ENCODE measurements around the gene SLC4A3. TPM values are rescaled to one million over a fixed set of nuclear protein-coding genes. Genes with fewer than 3 reads are reported as not detected.

The SLC4A3 gene, protein sequence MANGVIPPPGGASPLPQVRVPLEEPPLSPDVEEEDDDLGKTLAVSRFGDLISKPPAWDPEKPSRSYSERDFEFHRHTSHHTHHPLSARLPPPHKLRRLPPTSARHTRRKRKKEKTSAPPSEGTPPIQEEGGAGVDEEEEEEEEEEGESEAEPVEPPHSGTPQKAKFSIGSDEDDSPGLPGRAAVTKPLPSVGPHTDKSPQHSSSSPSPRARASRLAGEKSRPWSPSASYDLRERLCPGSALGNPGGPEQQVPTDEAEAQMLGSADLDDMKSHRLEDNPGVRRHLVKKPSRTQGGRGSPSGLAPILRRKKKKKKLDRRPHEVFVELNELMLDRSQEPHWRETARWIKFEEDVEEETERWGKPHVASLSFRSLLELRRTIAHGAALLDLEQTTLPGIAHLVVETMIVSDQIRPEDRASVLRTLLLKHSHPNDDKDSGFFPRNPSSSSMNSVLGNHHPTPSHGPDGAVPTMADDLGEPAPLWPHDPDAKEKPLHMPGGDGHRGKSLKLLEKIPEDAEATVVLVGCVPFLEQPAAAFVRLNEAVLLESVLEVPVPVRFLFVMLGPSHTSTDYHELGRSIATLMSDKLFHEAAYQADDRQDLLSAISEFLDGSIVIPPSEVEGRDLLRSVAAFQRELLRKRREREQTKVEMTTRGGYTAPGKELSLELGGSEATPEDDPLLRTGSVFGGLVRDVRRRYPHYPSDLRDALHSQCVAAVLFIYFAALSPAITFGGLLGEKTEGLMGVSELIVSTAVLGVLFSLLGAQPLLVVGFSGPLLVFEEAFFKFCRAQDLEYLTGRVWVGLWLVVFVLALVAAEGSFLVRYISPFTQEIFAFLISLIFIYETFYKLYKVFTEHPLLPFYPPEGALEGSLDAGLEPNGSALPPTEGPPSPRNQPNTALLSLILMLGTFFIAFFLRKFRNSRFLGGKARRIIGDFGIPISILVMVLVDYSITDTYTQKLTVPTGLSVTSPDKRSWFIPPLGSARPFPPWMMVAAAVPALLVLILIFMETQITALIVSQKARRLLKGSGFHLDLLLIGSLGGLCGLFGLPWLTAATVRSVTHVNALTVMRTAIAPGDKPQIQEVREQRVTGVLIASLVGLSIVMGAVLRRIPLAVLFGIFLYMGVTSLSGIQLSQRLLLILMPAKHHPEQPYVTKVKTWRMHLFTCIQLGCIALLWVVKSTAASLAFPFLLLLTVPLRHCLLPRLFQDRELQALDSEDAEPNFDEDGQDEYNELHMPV
- polyA plus RNA-seq (2013): 0.11 TPM

DNA sequence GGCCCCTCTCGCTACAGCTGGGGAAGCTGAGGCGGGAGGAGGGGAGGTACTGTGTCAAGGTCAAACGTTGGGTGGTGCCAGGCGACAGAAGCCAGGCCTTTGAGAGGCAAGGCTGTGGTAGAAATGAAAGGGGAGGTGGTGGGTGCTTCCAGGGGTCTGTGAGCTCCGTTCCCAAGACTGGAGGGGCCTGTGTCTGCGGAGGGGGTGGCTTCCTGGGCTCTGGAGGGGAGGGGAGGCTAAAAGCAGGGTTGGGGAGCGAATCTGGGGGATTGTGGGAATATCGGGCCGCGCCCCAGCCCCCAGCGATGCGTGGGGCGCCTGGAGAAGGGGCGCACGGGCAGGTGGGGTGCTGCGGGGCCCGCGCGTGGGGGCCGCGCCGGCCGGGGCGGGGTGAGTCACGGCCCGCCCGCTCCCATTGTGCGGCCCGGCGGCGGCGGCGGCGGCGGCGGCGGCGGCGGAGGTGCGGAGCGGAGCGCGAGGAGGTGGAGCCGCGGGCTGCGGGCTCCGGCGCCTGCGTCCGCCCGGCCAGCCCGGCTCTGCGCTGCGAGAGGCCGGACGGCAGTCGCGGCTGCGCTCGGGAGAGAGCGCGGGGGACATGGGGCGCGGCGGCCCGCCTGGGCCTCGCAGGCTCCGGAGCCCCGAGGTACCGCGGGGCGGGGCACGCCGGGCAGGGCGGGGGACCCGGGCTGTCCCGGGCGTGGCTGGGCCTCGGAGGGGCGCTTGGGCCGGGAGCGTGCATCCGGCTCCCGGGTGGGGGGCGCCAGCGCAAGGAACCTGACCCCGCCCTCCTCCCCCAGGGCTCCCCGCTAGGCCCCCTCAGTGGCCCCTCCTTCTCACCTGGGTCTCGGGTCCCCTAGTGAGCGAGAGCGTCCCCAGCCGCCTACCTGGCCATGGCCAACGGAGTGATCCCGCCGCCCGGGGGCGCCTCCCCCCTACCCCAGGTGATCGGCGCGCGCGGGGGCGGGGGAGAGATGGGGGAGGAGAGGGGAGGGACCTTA is at the start of gene SLC4A3:
SLC4A3 (plus strand) TSS at position 528 of the 998 bp plus-strand sequence; CDS start at position 891, 363 bp downstream.
- 6% methylated on average over 61 of the region's 103 CpGs for WGBS (ENCODE audit: insufficient coverage)
- no peaks in the 10 kb centered on the region for H3K36me3 ChIP-seq (ENCODE audit: control insufficient read depth in 4 of 4, insufficient read depth in 4 of 4, low read length in 3 of 4)
- DNase-seq: peak in 2 of 3 donors; percentile 26 to 38
- peaks cover 0 to 31% (median 17%) of the 10 kb centered on the region in 5 experiments for H3K27me3 ChIP-seq (replicated peaks in 2 of 5; ENCODE audit: control insufficient read depth in 4 of 5, insufficient read depth in 5 of 5, low read length in 4 of 5)
- H3K4me1 ChIP-seq (ENCODE audit: control extremely low read depth in 1 of 4, control insufficient read depth in 4 of 4, insufficient read depth in 4 of 4, low read length in 3 of 4): peaks cover 0 to 23% (median 19%) of the 10 kb centered on the region in 4 experiments
- no peak within 1 kb of the TSS for H3K27ac ChIP-seq (ENCODE audit: insufficient read depth in 1 of 2, low read depth in 1 of 2, low read length in 2 of 2, poor library complexity in 1 of 2, severe bottlenecking in 2 of 2)
- POLR2A ChIA-PET: no interaction called here
- no peaks in the 10 kb centered on the region for H3K9me3 ChIP-seq (ENCODE audit: control extremely low read depth in 1 of 5, control insufficient read depth in 4 of 5, insufficient read depth in 2 of 5, low read depth in 1 of 5, low read length in 4 of 5)
- CTCF ChIA-PET: interaction anchor here (1.6 to 8.0 kb wide), 4 partner anchors 7 to 87 kb away, joined by 3 to 45 read pairs (median 4); no protein-coding TSS in a partner anchor
- H3K4me3 ChIP-seq (ENCODE audit: control insufficient read depth in 1 of 7, extremely low read depth in 1 of 7, insufficient read depth in 4 of 7, low read depth in 2 of 7, low read length in 6 of 7): peak within 1 kb of the TSS in 6 of 7 experiments; percentile 15 to 66 (median 52)

DNA sequence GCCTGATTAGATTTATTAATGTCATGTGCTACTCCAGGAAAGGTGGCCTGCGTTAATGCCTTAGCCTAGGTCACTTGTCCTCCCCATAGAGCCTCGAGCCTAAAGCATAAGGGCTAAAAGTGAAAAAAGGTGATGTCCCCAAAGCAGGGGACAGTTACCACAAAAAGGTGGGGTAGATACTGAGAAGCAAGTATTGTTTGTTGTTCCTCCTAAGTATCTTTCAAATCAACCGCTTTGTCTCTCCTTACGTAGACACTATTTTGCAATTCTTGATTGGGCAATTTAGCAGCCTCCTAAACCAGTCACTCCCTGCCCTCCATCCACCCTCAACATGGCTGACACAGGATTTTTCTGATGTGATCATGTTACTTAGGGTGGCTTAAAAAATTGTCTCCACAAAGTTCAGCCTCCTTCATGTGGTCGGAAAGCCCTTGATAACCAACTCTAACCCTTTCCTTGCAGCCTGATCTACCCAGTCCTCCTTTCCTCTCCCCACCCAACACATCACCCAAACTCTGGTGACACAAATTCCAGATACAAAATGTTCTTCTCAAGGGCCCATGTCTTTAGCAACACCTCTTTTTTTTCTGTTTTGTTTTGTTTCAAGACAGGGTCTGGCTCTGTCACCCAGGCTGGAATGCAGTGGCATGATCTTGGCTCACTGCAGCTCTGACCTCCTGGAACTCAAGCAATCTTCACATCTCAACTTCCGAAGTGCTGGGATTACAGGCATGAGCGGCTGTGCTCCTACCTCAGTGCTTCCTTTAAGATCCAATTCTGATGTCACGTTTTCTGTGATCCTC is 48.4 kb upstream of the SLC4A3 start:
- peaks cover 0 to 4% (median 0%) of the 10 kb centered on the region in 5 experiments for H3K27me3 ChIP-seq (replicated peaks in 2 of 5; ENCODE audit: control insufficient read depth in 4 of 5, insufficient read depth in 5 of 5, low read length in 4 of 5)
- no peaks in the 10 kb centered on the region for H3K36me3 ChIP-seq (ENCODE audit: control insufficient read depth in 4 of 4, insufficient read depth in 4 of 4, low read length in 3 of 4)
- no peak overlapping the region for H3K27ac ChIP-seq (ENCODE audit: insufficient read depth in 1 of 2, low read depth in 1 of 2, low read length in 2 of 2, poor library complexity in 1 of 2, severe bottlenecking in 2 of 2)
- peaks cover 0 to 3% (median 0%) of the 10 kb centered on the region in 4 experiments for H3K4me1 ChIP-seq (ENCODE audit: control extremely low read depth in 1 of 4, control insufficient read depth in 4 of 4, insufficient read depth in 4 of 4, low read length in 3 of 4)
- no peaks in the 10 kb centered on the region for H3K9me3 ChIP-seq (ENCODE audit: control extremely low read depth in 1 of 5, control insufficient read depth in 4 of 5, insufficient read depth in 2 of 5, low read depth in 1 of 5, low read length in 4 of 5)
- POLR2A ChIA-PET: interaction anchor here (0.6 kb wide), 1 partner anchor 15 kb away, joined by 3 read pairs; no protein-coding TSS in a partner anchor
- 95% methylated on average over 6 of the region's 8 CpGs for WGBS (ENCODE audit: insufficient coverage)
- H3K4me3 ChIP-seq (ENCODE audit: control insufficient read depth in 1 of 7, extremely low read depth in 1 of 7, insufficient read depth in 4 of 7, low read depth in 2 of 7, low read length in 6 of 7): no peak overlapping the region
- DNase-seq: peak in 1 of 3 donors; percentile 17
- CTCF ChIA-PET: interaction anchor here (1.9 kb wide), 1 partner anchor 19 kb away, joined by 8 read pairs; no protein-coding TSS in a partner anchor

DNA sequence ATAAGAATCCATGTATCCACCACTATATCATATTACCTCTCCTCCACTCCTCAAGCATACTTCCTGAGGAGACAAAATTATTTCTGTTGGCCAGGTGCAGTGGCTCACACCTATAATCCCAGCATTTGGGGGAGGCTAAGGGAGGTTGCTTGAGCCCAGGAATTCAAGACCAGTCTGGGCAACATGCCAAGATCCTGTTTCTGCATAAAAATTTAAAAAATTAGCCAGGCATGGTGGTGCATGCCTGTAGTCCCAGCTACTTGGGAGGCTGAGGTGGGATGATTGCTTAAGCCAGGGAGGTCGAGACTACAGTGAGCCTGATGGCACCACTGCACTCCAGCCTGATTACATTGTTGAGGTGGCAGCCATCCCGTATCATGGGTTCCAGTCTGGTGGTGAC is 46.1 kb upstream of the SLC4A3 start:
- H3K4me1 ChIP-seq (ENCODE audit: control extremely low read depth in 1 of 4, control insufficient read depth in 4 of 4, insufficient read depth in 4 of 4, low read length in 3 of 4): peaks cover 0 to 6% (median 0%) of the 10 kb centered on the region in 4 experiments
- H3K36me3 ChIP-seq (ENCODE audit: control insufficient read depth in 4 of 4, insufficient read depth in 4 of 4, low read length in 3 of 4): no peaks in the 10 kb centered on the region
- peaks cover 0 to 4% (median 0%) of the 10 kb centered on the region in 5 experiments for H3K27me3 ChIP-seq (replicated peaks in 2 of 5; ENCODE audit: control insufficient read depth in 4 of 5, insufficient read depth in 5 of 5, low read length in 4 of 5)
- no peak for DNase-seq
- WGBS (ENCODE audit: insufficient coverage): 94% methylated on average over 2 of the region's 2 CpGs
- no peak overlapping the region for H3K4me3 ChIP-seq (ENCODE audit: control insufficient read depth in 1 of 7, extremely low read depth in 1 of 7, insufficient read depth in 4 of 7, low read depth in 2 of 7, low read length in 6 of 7)
- ChIA-PET CTCF (interaction anchor here (1.2 kb wide), 1 partner anchor 22 kb away, joined by 4 read pairs; no protein-coding TSS in a partner anchor), POLR2A (no interaction called here)
- H3K27ac ChIP-seq (ENCODE audit: insufficient read depth in 1 of 2, low read depth in 1 of 2, low read length in 2 of 2, poor library complexity in 1 of 2, severe bottlenecking in 2 of 2): no peak overlapping the region
- no peaks in the 10 kb centered on the region for H3K9me3 ChIP-seq (ENCODE audit: control extremely low read depth in 1 of 5, control insufficient read depth in 4 of 5, insufficient read depth in 2 of 5, low read depth in 1 of 5, low read length in 4 of 5)

DNA sequence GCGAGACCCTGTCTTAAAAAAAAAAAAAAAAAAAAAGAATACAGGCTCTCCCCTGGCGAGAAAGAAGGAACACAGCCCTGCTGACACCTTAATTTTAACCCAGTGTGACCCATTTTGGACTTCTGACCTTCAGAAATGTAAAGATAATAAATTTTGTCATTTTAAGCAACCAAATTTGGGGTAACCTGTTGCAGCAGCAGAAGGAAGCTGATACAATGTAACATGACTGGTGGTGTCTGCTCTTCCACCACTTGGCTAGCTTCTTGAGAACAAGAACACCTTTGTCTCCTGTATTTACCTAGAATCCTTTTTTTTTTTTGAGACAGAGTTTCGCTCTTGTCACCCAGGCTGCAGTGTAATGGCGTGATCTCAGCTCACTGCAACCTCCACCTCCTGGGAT is 36.3 kb upstream of the SLC4A3 start:
- Histone ChIP-seq H3K27me3 (replicated peaks in 2 of 5; ENCODE audit: control insufficient read depth in 4 of 5, insufficient read depth in 5 of 5, low read length in 4 of 5) (no peaks in the 10 kb centered on the region), H3K4me3 (ENCODE audit: control insufficient read depth in 1 of 7, extremely low read depth in 1 of 7, insufficient read depth in 4 of 7, low read depth in 2 of 7, low read length in 6 of 7) (no peak overlapping the region), H3K36me3 (ENCODE audit: control insufficient read depth in 4 of 4, insufficient read depth in 4 of 4, low read length in 3 of 4) (no peaks in the 10 kb centered on the region), H3K27ac (ENCODE audit: insufficient read depth in 1 of 2, low read depth in 1 of 2, low read length in 2 of 2, poor library complexity in 1 of 2, severe bottlenecking in 2 of 2) (no peak overlapping the region), H3K4me1 (ENCODE audit: control extremely low read depth in 1 of 4, control insufficient read depth in 4 of 4, insufficient read depth in 4 of 4, low read length in 3 of 4) (peaks cover 0 to 10% (median 8%) of the 10 kb centered on the region in 4 experiments), H3K9me3 (ENCODE audit: control extremely low read depth in 1 of 5, control insufficient read depth in 4 of 5, insufficient read depth in 2 of 5, low read depth in 1 of 5, low read length in 4 of 5) (no peaks in the 10 kb centered on the region)
- WGBS (ENCODE audit: insufficient coverage): no CpG with 5 or more reads among the region's 4 CpGs
- ChIA-PET CTCF (interaction anchor here (1.1 to 3.3 kb wide), 3 partner anchors 11 to 50 kb away, joined by 3 to 14 read pairs (median 3); no protein-coding TSS in a partner anchor), POLR2A (no interaction called here)
- DNase-seq: no peak

DNA sequence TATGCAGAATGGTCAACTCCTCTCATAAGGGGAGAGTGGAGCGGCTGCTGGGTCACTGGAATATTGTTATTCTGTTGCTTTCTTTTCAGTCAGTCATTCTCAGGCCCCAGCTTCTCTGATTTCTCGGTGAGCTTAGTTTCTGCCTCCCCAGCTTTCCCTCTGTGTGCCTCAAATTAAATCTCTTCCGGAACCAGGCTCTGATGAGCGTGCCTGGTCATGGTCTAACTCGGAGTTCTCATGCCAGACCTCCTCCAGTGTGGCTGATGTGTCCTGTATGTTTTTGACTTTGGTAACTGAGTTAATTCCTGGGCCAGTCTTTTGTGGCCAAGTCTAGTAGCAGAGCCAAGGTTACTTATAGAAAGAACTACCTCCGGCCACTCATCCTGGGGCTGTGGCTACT is 34.7 kb upstream of the SLC4A3 start:
- Histone ChIP-seq H3K27me3 (replicated peaks in 2 of 5; ENCODE audit: control insufficient read depth in 4 of 5, insufficient read depth in 5 of 5, low read length in 4 of 5) (no peaks in the 10 kb centered on the region), H3K4me1 (ENCODE audit: control extremely low read depth in 1 of 4, control insufficient read depth in 4 of 4, insufficient read depth in 4 of 4, low read length in 3 of 4) (peaks cover 0 to 24% (median 15%) of the 10 kb centered on the region in 4 experiments), H3K36me3 (ENCODE audit: control insufficient read depth in 4 of 4, insufficient read depth in 4 of 4, low read length in 3 of 4) (no peaks in the 10 kb centered on the region), H3K9me3 (ENCODE audit: control extremely low read depth in 1 of 5, control insufficient read depth in 4 of 5, insufficient read depth in 2 of 5, low read depth in 1 of 5, low read length in 4 of 5) (no peaks in the 10 kb centered on the region), H3K27ac (ENCODE audit: insufficient read depth in 1 of 2, low read depth in 1 of 2, low read length in 2 of 2, poor library complexity in 1 of 2, severe bottlenecking in 2 of 2) (no peak overlapping the region), H3K4me3 (ENCODE audit: control insufficient read depth in 1 of 7, extremely low read depth in 1 of 7, insufficient read depth in 4 of 7, low read depth in 2 of 7, low read length in 6 of 7) (no peak overlapping the region)
- 100% methylated on average over 6 of the region's 6 CpGs for WGBS (ENCODE audit: insufficient coverage)
- no peak for DNase-seq
- CTCF ChIA-PET: interaction anchor here (1.2 to 3.3 kb wide), 3 partner anchors 9 to 32 kb away, joined by 3 to 14 read pairs (median 4); no protein-coding TSS in a partner anchor
- POLR2A ChIA-PET: no interaction called here
